ENCODE data around the gene SDC1.

- TF ChIP-seq EZH2 (IDR thresholded peaks at IDR 0.05) (no peak), POLR2AphosphoS5 (IDR thresholded peaks at IDR 0.05; ENCODE audit: borderline replicate concordance, low read depth, low read length) (no peak), FOXP2 (optimal IDR thresholded peaks at IDR 0.05; ENCODE audit: control extremely low read depth, extremely low read length, insufficient read depth) (no peak)
Measured at GRCh38 chr2:20230114-20230425, 5.1 kb upstream of the SDC1 start.

Measured in SK-N-MC (cell line).